CD8-positive, alpha-beta memory T cell (primary cell): Measurements from ENCODE around the gene SDHB. TPM values are rescaled to one million over a fixed set of nuclear protein-coding genes. Genes with fewer than 3 reads are reported as not detected.
"Not testable (repeated sequence)": the region's sequence is repeated elsewhere in the genome, so short reads cannot be mapped to it uniquely, and the experiment has no call there.

ENCODE experiments used
- CTCF ChIA-PET: fragments of 350-600 bp; sonication (Branson Sonifier 250); formaldehyde crosslinking; loops from one replicate; lab custom pipeline; 2021; ENCODE audit warnings: antibody characterized with exemption; lab: Charles Lee
- POLR2A ChIA-PET: fragments of 350-600 bp; sonication (Branson Sonifier 250); formaldehyde crosslinking; loops from one replicate; lab custom pipeline; 2021; ENCODE audit warnings: antibody characterized with exemption; lab: Charles Lee
- DNase-seq, 5 donors: peaks; one replicate each; pipeline versions ENCODE4 v3.0.0 to v3.0.0-alpha.2; 2020 to 2022; ENCODE audit warnings: mixed read lengths in 1 of 5
- H3K27ac ChIP-seq: one replicate; pipeline ENCODE4 v1.7.0; 2013; ENCODE audit warnings: low read depth, mild to moderate bottlenecking, low read length, moderate library complexity
- H3K27me3 ChIP-seq: 2 replicates; pipeline ENCODE4 v1.7.0; 2013; ENCODE audit warnings: low read length, mild to moderate bottlenecking; ENCODE audit not compliant: insufficient read depth, poor library complexity, severe bottlenecking
- H3K36me3 ChIP-seq: 2 replicates; pipeline ENCODE4 v1.7.0; 2013; ENCODE audit warnings: mild to moderate bottlenecking, low read length, moderate library complexity; ENCODE audit not compliant: insufficient read depth
- H3K4me1 ChIP-seq: 2 replicates; pipeline ENCODE4 v1.7.0; 2013; ENCODE audit warnings: mild to moderate bottlenecking, low read length, moderate library complexity; ENCODE audit not compliant: insufficient read depth
- H3K4me3 ChIP-seq: 2 replicates; pipeline ENCODE4 v1.7.0; 2013; ENCODE audit warnings: mild to moderate bottlenecking, low read length
- H3K9me3 ChIP-seq: 2 replicates; pipeline ENCODE4 v1.7.0; 2013; ENCODE audit warnings: mild to moderate bottlenecking, low read length
- H3K27ac Mint-ChIP-seq, 8 donors: one replicate each; pipeline ENCODE4 v1.8.0; 2020 to 2021; ENCODE audit warnings: mixed read lengths in 8 of 8, mild to moderate bottlenecking in 6 of 8, inconsistent platforms in 3 of 8, moderate library complexity in 3 of 8
- H3K27me3 Mint-ChIP-seq, 2 donors: one replicate each; pipeline ENCODE4 v1.8.0; 2020 to 2021; ENCODE audit warnings: mixed read lengths in 2 of 2, mild to moderate bottlenecking in 1 of 2, moderate library complexity in 1 of 2
- H3K36me3 Mint-ChIP-seq, 3 donors: one replicate each; pipeline ENCODE4 v1.8.0; 2020 to 2021; ENCODE audit warnings: mixed read lengths in 3 of 3, inconsistent platforms in 1 of 3, mild to moderate bottlenecking in 1 of 3
- H3K4me1 Mint-ChIP-seq, 3 donors: one replicate each; pipeline ENCODE4 v1.8.0; 2020 to 2021; ENCODE audit warnings: mixed read lengths in 3 of 3, inconsistent platforms in 1 of 3, mild to moderate bottlenecking in 1 of 3
- H3K4me3 Mint-ChIP-seq, 7 donors: one replicate each; pipeline ENCODE4 v1.8.0; 2020 to 2021; ENCODE audit warnings: mixed read lengths in 7 of 7, mild to moderate bottlenecking in 6 of 7, moderate library complexity in 4 of 7, inconsistent platforms in 2 of 7
- H3K9me3 Mint-ChIP-seq, 5 donors: one replicate each; pipeline ENCODE4 v1.8.0; 2020 to 2022; ENCODE audit warnings: mixed read lengths in 5 of 5, mild to moderate bottlenecking in 3 of 5, moderate library complexity in 2 of 5, inconsistent platforms in 1 of 5
- polyA plus RNA-seq: library from polyadenylated mRNA; unstranded; fragments of 300-500 nt; fragmentation: Illumina TruSeq; gene quantifications from one replicate; pipeline ENCODE4 v1.2.3, GENCODE V29; 2021
- total RNA-seq, 2 experiments: library from RNA; stranded (reverse); gene quantifications; one replicate each; pipeline ENCODE4 v1.2.3, GENCODE V29; 2021

Gene SDHB
- total and polyA plus RNA-seq, 3 experiments from 2014 or later, result 147 to 156 (median 150) TPM

GRCh38 chr1:17069452-17070162 is 15.8 kb upstream of the SDHB start:
- Mint-ChIP-seq H3K4me3 (no peak overlapping the region), H3K36me3 (no peaks in the 10 kb centered on the region), H3K4me1 (no peaks in the 10 kb centered on the region), H3K9me3 (peaks cover 0 to 3% (median 0%) of the 10 kb centered on the region in 5 donors), H3K27me3 (peaks cover 6 to 8% of the 10 kb centered on the region in 2 donors), H3K27ac (no peak overlapping the region)
- H3K36me3 ChIP-seq, result no peaks in the 10 kb centered on the region
- no peaks in the 10 kb centered on the region for H3K27me3 ChIP-seq
- CTCF ChIA-PET, result no interaction called here
- POLR2A ChIA-PET, result no interaction called here
- H3K4me3 ChIP-seq, result no peak overlapping the region
- H3K27ac ChIP-seq, result no peak overlapping the region
- no peaks in the 10 kb centered on the region for H3K9me3 ChIP-seq
- no peak for DNase-seq
- no peaks in the 10 kb centered on the region for H3K4me1 ChIP-seq

- no peaks in the 10 kb centered on the region for H3K4me1 ChIP-seq
- POLR2A ChIA-PET, result no interaction called here
- Mint-ChIP-seq H3K27me3 (peaks cover 6 to 8% of the 10 kb centered on the region in 2 donors), H3K4me1 (no peaks in the 10 kb centered on the region), H3K4me3 (no peak overlapping the region), H3K27ac (no peak overlapping the region), H3K36me3 (no peaks in the 10 kb centered on the region), H3K9me3 (peaks cover 0 to 5% (median 2%) of the 10 kb centered on the region in 5 donors)
- H3K27me3 ChIP-seq, result no peaks in the 10 kb centered on the region
- no peak overlapping the region for H3K4me3 ChIP-seq
- CTCF ChIA-PET, result no interaction called here
- H3K9me3 ChIP-seq, result no peaks in the 10 kb centered on the region
- H3K36me3 ChIP-seq, result no peaks in the 10 kb centered on the region
- H3K27ac ChIP-seq, result no peak overlapping the region
- DNase-seq, result no peak
Measured at GRCh38 chr1:17068789-17069188, 15.0 kb upstream of the SDHB start.

- no peaks in the 10 kb centered on the region for H3K4me1 Mint-ChIP-seq
Measured at GRCh38 chr1:17067465-17068240, 13.8 kb upstream of the SDHB start.

GRCh38 chr1:17067069-17067426 is 13.2 kb upstream of the SDHB start:
- ChIA-PET POLR2A (no interaction called here), CTCF (no interaction called here)
- Mint-ChIP-seq H3K27me3 (peaks cover 6 to 11% of the 10 kb centered on the region in 2 donors), H3K36me3 (no peaks in the 10 kb centered on the region), H3K27ac (peak overlapping the region in 1 of 8 donors; percentile 54), H3K9me3 (peaks cover 0 to 5% (median 2%) of the 10 kb centered on the region in 5 donors), H3K4me3 (no peak overlapping the region), H3K4me1 (no peaks in the 10 kb centered on the region)
- Histone ChIP-seq H3K4me1 (no peaks in the 10 kb centered on the region), H3K27me3 (no peaks in the 10 kb centered on the region), H3K36me3 (no peaks in the 10 kb centered on the region), H3K4me3 (no peak overlapping the region), H3K9me3 (no peaks in the 10 kb centered on the region), H3K27ac (no peak overlapping the region)
- DNase-seq, result no peak

More at GRCh38 chr1:17067465-17068240, 13.8 kb upstream of the SDHB start:
- Mint-ChIP-seq H3K36me3 (no peaks in the 10 kb centered on the region), H3K27ac (peak overlapping the region in 1 of 8 donors; percentile 54), H3K27me3 (peaks cover 6 to 13% of the 10 kb centered on the region in 2 donors), H3K4me3 (no peak overlapping the region), H3K9me3 (peaks cover 0 to 5% (median 2%) of the 10 kb centered on the region in 5 donors)
- H3K4me1 ChIP-seq, result no peaks in the 10 kb centered on the region
- ChIA-PET POLR2A (no interaction called here), CTCF (no interaction called here)
- no peaks in the 10 kb centered on the region for H3K27me3 ChIP-seq
- no peaks in the 10 kb centered on the region for H3K9me3 ChIP-seq
- H3K4me3 ChIP-seq, result no peak overlapping the region
- no peak overlapping the region for H3K27ac ChIP-seq
- DNase-seq, result no peak
- H3K36me3 ChIP-seq, result no peaks in the 10 kb centered on the region

- Mint-ChIP-seq H3K27me3 (peaks cover 6 to 17% of the 10 kb centered on the region in 2 donors), H3K4me3 (no peak overlapping the region), H3K27ac (no peak overlapping the region), H3K36me3 (no peaks in the 10 kb centered on the region), H3K9me3 (peaks cover 0 to 5% (median 2%) of the 10 kb centered on the region in 5 donors), H3K4me1 (no peaks in the 10 kb centered on the region)
- POLR2A ChIA-PET, result no interaction called here
- no peak overlapping the region for H3K4me3 ChIP-seq
- CTCF ChIA-PET, result interaction anchor here (1.0 kb wide), 2 partner anchors 8 to 11 kb away, joined by 3 to 4 read pairs; no protein-coding TSS in a partner anchor
- no peak overlapping the region for H3K27ac ChIP-seq
- no peak for DNase-seq
- no peaks in the 10 kb centered on the region for H3K9me3 ChIP-seq
- H3K36me3 ChIP-seq, result no peaks in the 10 kb centered on the region
- H3K4me1 ChIP-seq, result no peaks in the 10 kb centered on the region
- no peaks in the 10 kb centered on the region for H3K27me3 ChIP-seq
Measured at GRCh38 chr1:17066361-17067068, 12.7 kb upstream of the SDHB start.

- CTCF ChIA-PET, result interaction anchor here (1.0 kb wide), 2 partner anchors 9 to 11 kb away, joined by 3 to 4 read pairs; no protein-coding TSS in a partner anchor
- Histone ChIP-seq H3K36me3 (no peaks in the 10 kb centered on the region), H3K4me3 (no peak overlapping the region), H3K27me3 (no peaks in the 10 kb centered on the region), H3K9me3 (no peaks in the 10 kb centered on the region), H3K27ac (no peak overlapping the region), H3K4me1 (no peaks in the 10 kb centered on the region)
- POLR2A ChIA-PET, result no interaction called here
- Mint-ChIP-seq H3K36me3 (no peaks in the 10 kb centered on the region), H3K27me3 (peaks cover 6 to 20% of the 10 kb centered on the region in 2 donors), H3K4me3 (no peak overlapping the region), H3K9me3 (peaks cover 0 to 5% (median 2%) of the 10 kb centered on the region in 5 donors), H3K4me1 (no peaks in the 10 kb centered on the region), H3K27ac (no peak overlapping the region)
- no peak for DNase-seq
Measured at GRCh38 chr1:17065666-17066065, 11.8 kb upstream of the SDHB start.

- H3K27ac ChIP-seq, H3K4me1 ChIP-seq, H3K36me3 ChIP-seq, H3K4me1 Mint-ChIP-seq, DNase-seq, H3K4me3 ChIP-seq, H3K27me3 ChIP-seq, H3K9me3 ChIP-seq, POLR2A ChIA-PET, CTCF ChIA-PET, H3K4me3 Mint-ChIP-seq, H3K9me3 Mint-ChIP-seq, H3K36me3 Mint-ChIP-seq: not testable (repeated sequence)
- H3K27ac Mint-ChIP-seq, result peak overlapping the region in 1 of 8 donors; percentile 52
- peaks cover 3 to 33% of the 10 kb centered on the region in 2 donors for H3K27me3 Mint-ChIP-seq
Measured at GRCh38 chr1:17062751-17063150, 8.9 kb upstream of the SDHB start.

GRCh38 chr1:17061892-17062291 is 8.1 kb upstream of the SDHB start:
- Mint-ChIP-seq H3K4me3 (no peak overlapping the region), H3K4me1 (no peaks in the 10 kb centered on the region), H3K27me3 (peaks cover 3 to 33% of the 10 kb centered on the region in 2 donors), H3K36me3 (no peaks in the 10 kb centered on the region), H3K27ac (no peak overlapping the region), H3K9me3 (peaks cover 0 to 5% (median 2%) of the 10 kb centered on the region in 5 donors)
- Histone ChIP-seq H3K9me3 (no peaks in the 10 kb centered on the region), H3K36me3 (no peaks in the 10 kb centered on the region), H3K4me3 (no peak overlapping the region), H3K27me3 (no peaks in the 10 kb centered on the region), H3K27ac (no peak overlapping the region), H3K4me1 (no peaks in the 10 kb centered on the region)
- DNase-seq, result no peak
- CTCF ChIA-PET, result no interaction called here
- POLR2A ChIA-PET, result no interaction called here
